Measurements from ENCODE around the gene UBL3.

UBL3 gene

GRCh38 chr13:29832761-29833298, 17.6 kb downstream of the UBL3 start:
- H3K27ac ChIP-seq (ENCODE audit: low read length), result no peak overlapping the region
- no peaks in the 10 kb centered on the region for H3K36me3 ChIP-seq (replicated peaks; ENCODE audit: low read depth, low read length)
- peaks cover 64% of the 10 kb centered on the region for H3K79me2 ChIP-seq (ENCODE audit: low read length)
- peaks cover 27% of the 10 kb centered on the region for H3K4me1 ChIP-seq (ENCODE audit: low read length)
- no peak for TF ChIP-seq EZH2phosphoT487 (IDR thresholded peaks at IDR 0.05; ENCODE audit: low read depth)
- TF ChIP-seq, protein P1, sequence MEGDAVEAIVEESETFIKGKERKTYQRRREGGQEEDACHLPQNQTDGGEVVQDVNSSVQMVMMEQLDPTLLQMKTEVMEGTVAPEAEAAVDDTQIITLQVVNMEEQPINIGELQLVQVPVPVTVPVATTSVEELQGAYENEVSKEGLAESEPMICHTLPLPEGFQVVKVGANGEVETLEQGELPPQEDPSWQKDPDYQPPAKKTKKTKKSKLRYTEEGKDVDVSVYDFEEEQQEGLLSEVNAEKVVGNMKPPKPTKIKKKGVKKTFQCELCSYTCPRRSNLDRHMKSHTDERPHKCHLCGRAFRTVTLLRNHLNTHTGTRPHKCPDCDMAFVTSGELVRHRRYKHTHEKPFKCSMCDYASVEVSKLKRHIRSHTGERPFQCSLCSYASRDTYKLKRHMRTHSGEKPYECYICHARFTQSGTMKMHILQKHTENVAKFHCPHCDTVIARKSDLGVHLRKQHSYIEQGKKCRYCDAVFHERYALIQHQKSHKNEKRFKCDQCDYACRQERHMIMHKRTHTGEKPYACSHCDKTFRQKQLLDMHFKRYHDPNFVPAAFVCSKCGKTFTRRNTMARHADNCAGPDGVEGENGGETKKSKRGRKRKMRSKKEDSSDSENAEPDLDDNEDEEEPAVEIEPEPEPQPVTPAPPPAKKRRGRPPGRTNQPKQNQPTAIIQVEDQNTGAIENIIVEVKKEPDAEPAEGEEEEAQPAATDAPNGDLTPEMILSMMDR (IDR thresholded peaks at IDR 0.05; ENCODE audit: low read depth, low read length), result no peak
- no peak overlapping the region for H3K9ac ChIP-seq (ENCODE audit: low read length)
- H3K9me3 ChIP-seq (ENCODE audit: insufficient read depth, low read length), result no peaks in the 10 kb centered on the region
- H2AFZ ChIP-seq (ENCODE audit: low read depth, low read length), result no peak overlapping the region
- H3K4me3 ChIP-seq (ENCODE audit: low read length), result no peak overlapping the region
- H3K27me3 ChIP-seq (ENCODE audit: low read depth, low read length), result no peaks in the 10 kb centered on the region
- no peak overlapping the region for H3K4me2 ChIP-seq (ENCODE audit: low read length)
- H4K20me1 ChIP-seq (ENCODE audit: insufficient read depth, low read length), result peaks cover 19% of the 10 kb centered on the region

DNA sequence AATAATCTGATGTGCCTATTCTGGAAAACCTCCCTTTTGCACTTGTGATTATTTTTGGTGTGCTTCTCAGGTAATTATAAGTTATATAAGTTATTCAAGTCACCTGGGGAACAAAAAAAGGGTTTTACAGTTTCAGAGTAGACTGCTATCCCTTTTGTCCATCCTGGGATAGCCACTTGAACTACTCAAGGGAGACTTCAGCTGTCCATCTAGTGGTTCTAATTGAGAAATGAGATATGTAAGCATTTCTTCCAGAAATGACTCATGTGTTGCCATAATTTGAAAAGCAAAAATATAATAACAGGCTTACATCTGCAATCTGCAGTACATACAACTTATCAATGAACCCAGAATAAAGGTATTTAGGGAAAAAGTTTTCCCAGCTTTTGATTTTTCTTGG, 20.4 kb downstream of the UBL3 start:
- no peaks in the 10 kb centered on the region for H3K9me3 ChIP-seq (ENCODE audit: insufficient read depth, low read length)
- H3K9ac ChIP-seq (ENCODE audit: low read length), result no peak overlapping the region
- no peak overlapping the region for H3K27ac ChIP-seq (ENCODE audit: low read length)
- H2AFZ ChIP-seq (ENCODE audit: low read depth, low read length), result no peak overlapping the region
- peaks cover 40% of the 10 kb centered on the region for H3K79me2 ChIP-seq (ENCODE audit: low read length)
- no peak overlapping the region for H3K4me2 ChIP-seq (ENCODE audit: low read length)
- TF ChIP-seq EZH2phosphoT487 (IDR thresholded peaks at IDR 0.05; ENCODE audit: low read depth), result no peak
- TF ChIP-seq, protein P1 (IDR thresholded peaks at IDR 0.05; ENCODE audit: low read depth, low read length), result no peak
- H3K4me3 ChIP-seq (ENCODE audit: low read length), result no peak overlapping the region
- no peaks in the 10 kb centered on the region for H3K36me3 ChIP-seq (replicated peaks; ENCODE audit: low read depth, low read length)
- H4K20me1 ChIP-seq (ENCODE audit: insufficient read depth, low read length), result peaks cover 16% of the 10 kb centered on the region; the same call in 1 of the 2 replicates
- peaks cover 19% of the 10 kb centered on the region for H3K4me1 ChIP-seq (ENCODE audit: low read length)
- no peaks in the 10 kb centered on the region for H3K27me3 ChIP-seq (ENCODE audit: low read depth, low read length)

DNA sequence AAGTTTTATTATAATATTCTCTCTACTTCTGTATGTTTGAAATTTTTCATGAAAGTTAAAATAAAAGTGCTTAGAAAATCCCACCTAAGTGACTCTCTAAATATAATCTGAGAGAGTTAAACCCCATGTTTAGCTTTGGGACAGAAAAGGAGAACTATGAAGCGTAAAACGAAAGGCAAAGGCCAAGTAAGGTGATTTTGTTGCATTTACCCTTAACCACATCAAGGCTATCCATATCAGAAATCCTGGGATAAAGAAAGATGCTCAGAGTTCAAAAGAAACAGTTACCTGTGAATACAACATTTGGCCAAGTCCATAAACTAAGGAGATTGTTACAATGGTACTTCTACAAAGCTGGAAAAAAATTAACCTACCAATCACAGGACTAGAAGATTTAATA, 31.3 kb downstream of the UBL3 start:
- Histone ChIP-seq H3K9ac (ENCODE audit: low read length) (peak overlapping the region; percentile 45; the same call in 1 of the 2 replicates), H3K9me3 (ENCODE audit: insufficient read depth, low read length) (no peaks in the 10 kb centered on the region), H3K79me2 (ENCODE audit: low read length) (peaks cover 47% of the 10 kb centered on the region), H3K4me1 (ENCODE audit: low read length) (peaks cover 48% of the 10 kb centered on the region), H4K20me1 (ENCODE audit: insufficient read depth, low read length) (no peaks in the 10 kb centered on the region), H3K27ac (ENCODE audit: low read length) (peak overlapping the region; percentile 77), H3K4me2 (ENCODE audit: low read length) (peak overlapping the region; percentile 93), H3K36me3 (replicated peaks; ENCODE audit: low read depth, low read length) (no peaks in the 10 kb centered on the region), H3K27me3 (ENCODE audit: low read depth, low read length) (no peaks in the 10 kb centered on the region), H3K4me3 (ENCODE audit: low read length) (peak overlapping the region; percentile 58), H2AFZ (ENCODE audit: low read depth, low read length) (no peak overlapping the region)
- no peak for TF ChIP-seq EZH2phosphoT487 (IDR thresholded peaks at IDR 0.05; ENCODE audit: low read depth)
- TF ChIP-seq, protein P1 (IDR thresholded peaks at IDR 0.05; ENCODE audit: low read depth, low read length), result no peak

DNA sequence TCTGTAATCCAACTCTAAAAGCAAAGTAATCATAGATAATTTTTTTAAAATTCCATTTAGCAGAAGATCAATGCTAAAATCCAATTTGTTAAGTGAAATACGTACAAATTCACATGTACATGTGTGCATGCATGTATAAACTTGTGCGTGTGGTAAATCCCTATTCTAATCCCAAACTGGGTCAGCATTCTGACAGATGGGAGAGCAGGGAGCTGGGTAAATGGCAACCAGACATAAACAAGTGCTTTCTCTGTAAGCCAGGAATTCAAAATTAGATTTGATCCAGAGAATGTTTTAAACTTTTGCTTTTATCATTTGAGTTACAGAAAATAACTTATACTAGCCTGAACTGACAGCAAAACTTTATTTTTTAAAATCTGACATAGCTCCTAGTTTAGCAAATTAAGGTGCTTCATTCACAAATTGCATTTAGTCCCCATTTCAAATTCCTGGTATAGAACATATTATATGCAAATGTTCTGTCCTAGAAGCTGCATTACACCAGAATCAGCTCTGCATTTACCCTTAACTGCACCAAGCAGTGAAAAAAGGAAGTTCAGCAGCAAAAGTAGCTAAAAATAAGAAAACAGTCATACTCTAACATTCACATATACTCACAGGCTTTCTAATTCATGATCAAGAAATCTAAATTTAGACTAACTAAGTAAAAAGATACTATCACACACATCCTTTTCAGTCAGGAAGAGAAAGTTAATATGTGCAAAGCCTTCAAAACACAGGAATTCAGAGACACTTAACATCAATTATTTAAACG, 32.6 kb downstream of the UBL3 start:
- peak overlapping the region; percentile 57 for H3K9ac ChIP-seq (ENCODE audit: low read length)
- H2AFZ ChIP-seq (ENCODE audit: low read depth, low read length), result no peak overlapping the region
- H3K27me3 ChIP-seq (ENCODE audit: low read depth, low read length), result no peaks in the 10 kb centered on the region
- peak overlapping the region; percentile 93 for H3K4me2 ChIP-seq (ENCODE audit: low read length)
- TF ChIP-seq EZH2phosphoT487 (IDR thresholded peaks at IDR 0.05; ENCODE audit: low read depth), result no peak
- TF ChIP-seq, protein P1 (IDR thresholded peaks at IDR 0.05; ENCODE audit: low read depth, low read length), result no peak
- no peaks in the 10 kb centered on the region for H3K9me3 ChIP-seq (ENCODE audit: insufficient read depth, low read length)
- peaks cover 59% of the 10 kb centered on the region for H3K4me1 ChIP-seq (ENCODE audit: low read length)
- peak overlapping the region; percentile 77 for H3K27ac ChIP-seq (ENCODE audit: low read length)
- no peaks in the 10 kb centered on the region for H4K20me1 ChIP-seq (ENCODE audit: insufficient read depth, low read length)
- peaks cover 60% of the 10 kb centered on the region for H3K79me2 ChIP-seq (ENCODE audit: low read length)
- no peaks in the 10 kb centered on the region for H3K36me3 ChIP-seq (replicated peaks; ENCODE audit: low read depth, low read length)
- H3K4me3 ChIP-seq (ENCODE audit: low read length), result peak overlapping the region; percentile 69

All from OCI-LY3 (cell line).